ENCODE data around the gene P2RY2.
"Not testable (repeated sequence)": the region's sequence is repeated elsewhere in the genome, so short reads cannot be mapped to it uniquely, and the experiment has no call there.

The P2RY2 gene

DNA sequence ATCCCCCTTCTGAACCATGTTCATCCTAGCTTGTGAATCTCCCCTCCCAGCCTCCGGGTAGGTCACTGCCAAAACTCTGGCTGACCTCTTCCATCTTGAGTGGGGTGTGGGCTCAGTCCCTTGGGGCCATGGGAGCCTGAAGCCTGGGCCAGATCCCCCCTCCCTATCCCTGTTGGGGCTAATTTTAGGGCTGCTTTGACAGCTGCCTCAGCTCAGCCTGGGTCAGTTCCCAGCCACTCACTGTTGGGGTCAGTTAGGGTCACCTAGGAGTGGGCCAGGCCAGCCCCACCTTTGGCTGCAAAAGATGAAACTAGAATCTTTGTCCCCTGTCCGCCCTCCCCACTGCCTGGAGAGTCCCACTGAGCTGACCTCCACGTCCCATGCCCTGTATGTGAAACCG is 29.8 kb upstream of the P2RY2 start:
- DNase-seq: no peak

DNA sequence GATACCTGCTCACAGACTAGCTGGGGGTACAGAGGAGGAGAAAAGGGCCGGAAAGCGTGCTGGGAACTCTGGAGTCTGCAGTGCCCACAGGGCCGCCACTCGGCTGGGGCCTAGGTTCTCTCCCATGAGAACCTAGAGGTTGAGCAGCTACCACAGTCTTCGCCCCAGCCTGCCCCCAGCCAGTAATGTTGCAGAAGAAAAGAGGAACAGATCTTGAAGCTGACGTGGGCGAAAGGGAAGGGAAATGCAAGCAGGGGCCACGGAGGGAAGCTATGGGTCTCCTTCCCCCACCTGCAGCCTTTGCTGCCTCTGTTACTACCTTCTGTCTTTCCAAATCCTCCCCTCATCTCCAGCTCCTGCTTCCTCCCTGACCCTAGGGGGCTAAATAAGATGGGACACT is 28.8 kb upstream of the P2RY2 start:
- no peak for DNase-seq

DNA sequence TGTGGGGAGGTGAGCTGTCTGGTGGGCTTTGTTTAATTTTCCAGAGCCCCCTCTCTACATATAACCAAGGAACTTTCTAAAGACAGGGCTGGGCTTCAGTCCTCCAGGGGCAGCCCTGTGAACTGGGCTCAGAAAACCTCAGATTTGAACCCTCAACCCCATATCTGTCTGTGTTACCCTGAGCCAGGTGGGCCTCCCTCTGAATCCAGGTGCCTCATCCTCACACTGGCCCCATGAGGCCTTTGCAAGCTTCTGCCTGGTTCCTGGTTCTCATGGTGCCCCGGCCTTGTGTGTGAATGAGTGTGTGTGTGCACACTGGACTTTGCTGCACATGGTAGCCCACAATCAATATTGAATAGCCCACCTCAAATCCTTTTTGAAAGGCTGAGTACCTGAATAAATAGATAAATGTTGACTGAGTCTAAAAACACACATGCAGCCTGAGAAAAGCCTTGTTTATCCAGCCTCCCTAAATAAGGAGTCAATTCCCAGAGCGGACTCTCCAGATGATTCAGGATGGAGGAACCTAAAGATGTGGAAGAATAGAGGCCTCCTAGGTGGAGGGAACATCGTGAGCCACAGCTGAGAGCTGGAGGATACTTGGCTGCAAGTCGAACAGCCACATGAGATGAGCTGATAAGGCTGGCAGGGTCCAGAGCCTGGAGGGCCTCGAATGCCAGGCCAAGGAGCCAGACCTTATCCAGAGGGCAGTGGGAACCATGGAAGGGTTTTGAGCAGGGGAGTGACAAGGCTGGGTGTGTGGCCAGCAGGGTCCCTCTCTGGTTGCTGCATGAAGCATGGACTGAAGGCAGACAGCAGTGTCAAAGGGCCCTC is 28.1 kb upstream of the P2RY2 start:
- DNase-seq: no peak

DNA sequence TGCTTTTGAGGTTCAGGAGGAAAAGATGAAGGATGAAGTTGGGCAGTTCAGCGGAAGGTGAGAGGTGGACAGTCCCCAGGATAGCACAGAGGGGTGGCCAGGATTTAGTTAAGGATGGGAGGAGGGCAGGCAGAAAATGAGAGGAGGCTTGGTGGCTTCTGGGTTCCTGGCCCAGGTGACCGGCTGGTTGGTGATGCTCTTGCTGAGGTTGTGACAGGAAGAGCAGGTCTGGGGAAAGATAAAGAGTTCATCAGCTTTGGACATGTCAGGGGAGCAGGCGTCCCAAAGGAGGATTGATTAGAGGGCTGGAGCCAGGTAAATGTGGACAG is 27.6 kb upstream of the P2RY2 start:
- no peak for DNase-seq

DNA sequence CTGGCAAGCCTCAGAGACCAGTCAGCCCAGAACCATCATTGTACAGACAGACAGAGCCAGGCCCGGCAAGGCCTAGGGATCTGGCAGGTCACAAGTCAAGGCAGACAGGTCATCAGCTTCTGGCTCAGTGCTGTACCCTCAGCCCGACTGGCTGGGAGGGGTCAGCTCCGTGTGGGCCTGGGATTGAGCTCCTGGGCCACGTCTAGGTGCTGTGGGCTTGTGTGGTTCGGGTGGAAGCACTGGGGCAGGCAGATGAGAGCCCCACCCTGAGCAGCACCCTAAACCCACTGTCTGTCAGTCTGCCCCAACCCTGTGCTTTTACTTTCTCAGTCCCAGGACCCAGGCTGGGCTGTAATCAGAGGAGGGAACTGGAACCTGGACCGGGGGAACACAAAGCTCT is 26.9 kb upstream of the P2RY2 start:
- DNase-seq: no peak

DNA sequence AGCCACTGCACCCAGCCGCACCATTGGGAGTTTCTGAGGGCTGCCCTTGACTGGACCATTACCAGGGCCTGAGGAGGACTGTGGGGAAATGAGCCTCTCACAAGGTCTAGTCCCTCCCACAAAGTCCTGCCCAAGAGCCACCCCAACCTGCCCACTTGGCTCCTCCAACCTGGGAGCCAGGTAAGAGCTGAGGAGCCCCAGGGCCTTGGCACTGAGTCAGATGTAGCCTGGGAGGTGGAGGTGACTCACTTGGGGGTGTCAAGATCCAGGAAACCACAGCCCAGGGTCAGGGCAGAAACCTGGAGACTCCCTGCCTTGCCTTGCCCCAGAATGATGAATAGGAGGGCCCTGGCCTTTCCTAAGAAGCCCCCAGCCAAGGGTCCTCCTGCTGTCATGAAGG is 25.8 kb upstream of the P2RY2 start:
- DNase-seq: no peak

DNA sequence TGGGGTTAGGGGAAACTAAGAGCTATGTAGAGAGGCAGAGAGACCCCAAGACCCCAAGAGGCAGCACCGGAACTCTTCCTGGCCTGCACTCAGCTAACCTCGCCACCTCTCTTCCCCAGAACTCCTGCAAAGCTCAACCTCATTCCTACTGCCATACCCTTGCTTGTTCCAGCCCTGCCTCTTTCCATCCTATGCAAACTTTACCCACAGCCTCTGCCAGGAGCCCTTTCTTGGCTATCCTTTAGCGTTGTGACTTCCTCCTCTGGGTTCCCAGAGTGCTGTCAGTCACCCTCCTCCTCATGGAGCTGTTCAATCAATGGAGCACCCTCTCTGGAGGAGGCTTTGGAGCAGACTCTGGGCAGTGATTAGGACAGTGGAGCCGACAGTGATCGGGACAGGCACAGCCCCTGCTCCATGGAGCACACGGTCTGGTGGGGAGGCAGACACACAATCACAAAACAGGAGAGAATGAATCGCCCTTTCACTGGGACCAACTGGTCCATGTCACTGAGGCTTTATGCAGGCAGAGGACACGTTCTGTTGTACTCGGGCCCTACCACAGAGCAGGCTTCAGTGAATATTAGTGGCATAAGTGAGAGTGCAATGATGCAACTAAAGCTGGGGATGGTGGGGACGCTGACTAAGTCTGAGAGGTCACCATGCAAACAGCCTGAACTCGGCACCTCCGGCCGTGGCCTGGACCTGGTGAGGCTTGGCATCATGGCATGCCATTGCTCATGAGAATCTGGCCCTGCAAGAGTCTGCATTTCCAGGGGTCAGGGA is 24.6 kb upstream of the P2RY2 start:
- DNase-seq: no peak

DNA sequence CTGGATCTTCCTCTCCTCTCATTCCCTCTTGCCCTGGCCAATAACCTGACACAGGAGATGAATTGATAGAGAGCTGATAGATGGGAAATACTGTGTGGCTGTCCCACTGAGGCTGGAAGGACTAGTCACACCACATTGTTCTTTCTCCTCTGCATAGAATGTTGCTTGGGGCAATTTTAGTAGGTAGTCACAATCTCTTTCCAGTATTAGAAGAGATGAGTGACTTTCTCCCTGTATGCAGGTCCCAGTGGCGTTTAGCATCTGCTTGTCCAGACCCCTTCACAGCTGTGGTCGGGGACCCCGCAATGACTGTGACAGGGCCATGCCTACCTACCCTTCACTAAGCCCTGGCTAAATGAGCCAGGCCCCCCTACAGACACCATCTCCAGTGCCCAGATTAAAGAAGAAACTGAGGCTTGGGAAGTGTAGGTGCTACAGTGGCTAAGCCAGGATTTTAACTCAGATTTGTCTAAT is 24.0 kb upstream of the P2RY2 start:
- no peak for DNase-seq

DNA sequence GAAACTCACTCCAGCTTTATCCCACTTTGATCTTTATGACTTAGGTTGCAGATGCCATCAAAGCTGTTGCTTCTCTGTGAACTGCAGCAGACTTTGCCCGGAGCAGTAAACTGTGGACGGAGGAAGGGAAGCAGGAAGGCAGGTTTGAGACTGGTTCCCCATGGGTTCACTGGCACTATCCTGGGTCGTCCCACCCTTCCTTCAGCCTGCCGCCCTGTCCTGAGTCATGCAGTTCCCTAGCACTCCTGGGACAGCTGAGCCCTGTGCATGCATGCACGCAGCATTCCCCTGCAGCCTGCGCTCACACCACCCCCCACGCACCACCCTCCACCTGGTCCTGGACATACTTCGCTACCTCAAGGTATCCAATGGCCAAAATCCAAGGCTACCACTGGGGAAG is 23.5 kb upstream of the P2RY2 start:
- no peak for DNase-seq

DNA sequence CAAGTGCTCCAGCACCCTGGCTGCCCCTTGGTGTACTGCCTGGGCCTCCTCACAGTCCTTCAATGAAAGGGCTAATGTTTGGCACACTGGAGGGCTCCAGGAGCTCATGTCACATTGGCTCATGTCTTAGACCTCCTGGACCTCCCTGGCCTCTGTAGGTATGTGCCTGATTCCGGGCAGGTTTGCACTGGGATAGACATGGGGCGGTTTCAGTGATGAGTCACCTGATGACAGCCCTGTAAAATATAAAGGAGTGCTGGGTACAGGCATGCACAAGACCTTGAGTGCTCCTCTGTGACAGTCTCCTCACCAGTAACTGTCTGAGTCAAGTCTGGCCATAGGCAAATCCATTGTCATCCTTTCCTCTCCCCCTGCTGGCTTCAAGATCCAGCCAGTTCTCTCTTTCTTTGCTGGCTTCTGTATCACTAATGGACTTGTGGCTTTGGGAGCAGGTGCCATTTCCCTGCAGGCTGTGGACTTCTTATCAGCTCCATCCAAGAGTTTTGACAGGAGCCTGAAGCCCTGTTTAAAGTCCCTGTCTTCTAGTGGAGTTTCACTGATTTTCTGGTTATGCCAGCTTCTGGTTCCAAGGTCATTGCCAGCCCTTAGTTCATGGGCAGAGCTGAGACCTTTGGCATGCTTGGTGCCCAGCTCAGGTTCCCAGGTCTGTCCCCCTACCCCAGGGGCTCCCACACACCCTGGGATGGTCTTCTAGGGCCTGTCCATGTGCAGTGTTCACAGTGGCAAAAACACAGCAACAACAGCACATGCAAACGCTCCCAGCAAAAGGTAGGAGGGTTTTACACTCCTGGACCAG is 22.7 kb upstream of the P2RY2 start:
- no peak for DNase-seq

DNA sequence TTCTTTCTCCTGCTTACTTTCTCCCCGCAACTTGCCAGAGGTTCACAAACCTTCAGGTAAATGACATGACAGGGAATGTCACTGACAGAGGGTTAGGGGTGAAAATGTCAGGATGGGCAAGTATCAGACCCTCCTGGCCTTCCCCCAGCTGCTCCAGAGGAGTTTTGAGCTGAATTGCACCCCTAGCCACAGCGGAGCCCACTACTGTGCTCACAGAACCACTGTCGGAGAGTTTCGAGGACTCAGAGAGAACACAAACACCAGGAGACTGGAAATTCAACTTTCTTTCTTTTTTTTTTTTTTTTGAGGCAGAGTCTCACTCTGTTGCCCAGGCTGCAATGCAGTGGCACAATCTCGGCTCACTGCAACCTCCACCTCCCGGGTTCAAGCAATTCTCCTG is 21.5 kb upstream of the P2RY2 start:
- no peak for DNase-seq

DNA sequence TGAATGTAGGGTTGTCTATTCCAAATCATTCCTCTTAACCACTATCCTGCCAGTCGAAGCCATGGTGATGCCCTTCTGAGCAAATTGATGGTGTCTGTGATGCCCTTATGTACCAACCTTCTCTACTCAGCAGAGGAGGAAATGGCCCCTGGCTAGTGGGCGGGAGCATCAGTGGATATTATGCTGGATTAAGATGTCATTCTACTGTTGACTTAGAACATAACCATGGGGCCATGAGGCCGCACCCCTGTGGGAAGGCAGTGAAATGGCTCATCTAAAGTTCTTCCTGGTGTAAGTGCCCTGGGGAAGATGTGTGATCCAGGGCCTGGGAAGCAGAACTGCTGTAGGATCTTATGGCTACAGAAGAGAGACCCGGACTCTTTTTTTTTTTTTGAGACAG is 20.7 kb upstream of the P2RY2 start:
- no peak for DNase-seq

DNA sequence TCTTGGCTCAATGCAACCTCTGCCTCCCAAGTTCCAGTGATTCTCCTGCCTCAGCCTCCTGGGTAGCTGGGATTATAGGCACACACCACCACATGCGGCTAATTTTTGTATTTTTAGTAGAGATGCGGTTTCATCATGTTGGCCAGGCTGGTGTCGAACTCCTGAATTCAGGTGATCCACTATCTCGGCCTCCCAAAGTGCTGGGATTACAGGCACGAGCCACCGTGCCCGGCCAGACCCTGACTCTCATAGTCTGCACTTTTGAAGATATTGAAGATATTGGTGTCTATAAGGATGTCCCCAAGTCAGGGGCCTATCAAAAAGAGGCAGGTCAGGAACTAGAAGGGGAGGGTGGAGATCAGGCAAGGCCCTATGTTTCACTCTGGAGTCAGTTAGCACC is 20.3 kb upstream of the P2RY2 start:
- not testable (repeated sequence) for DNase-seq

DNA sequence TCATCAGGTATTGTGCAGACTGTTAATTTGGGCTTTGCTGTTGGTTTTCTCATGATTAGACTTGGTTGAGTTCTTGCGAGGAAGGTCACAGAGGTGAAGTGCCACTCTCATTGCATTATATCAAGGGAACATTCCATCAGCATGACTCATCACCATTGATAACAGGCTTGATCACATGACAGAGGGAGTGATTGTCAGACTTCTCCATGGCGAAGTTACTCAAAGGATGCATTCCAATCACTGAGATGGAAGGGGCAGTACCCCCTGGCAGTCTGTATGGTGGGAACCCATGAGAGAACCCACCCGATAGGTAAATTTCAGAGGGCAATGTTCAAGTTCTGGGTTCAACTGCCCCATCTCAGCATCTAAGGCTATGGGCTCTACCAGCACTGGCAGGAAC is 19.4 kb upstream of the P2RY2 start:
- peak; percentile 14 for DNase-seq

DNA sequence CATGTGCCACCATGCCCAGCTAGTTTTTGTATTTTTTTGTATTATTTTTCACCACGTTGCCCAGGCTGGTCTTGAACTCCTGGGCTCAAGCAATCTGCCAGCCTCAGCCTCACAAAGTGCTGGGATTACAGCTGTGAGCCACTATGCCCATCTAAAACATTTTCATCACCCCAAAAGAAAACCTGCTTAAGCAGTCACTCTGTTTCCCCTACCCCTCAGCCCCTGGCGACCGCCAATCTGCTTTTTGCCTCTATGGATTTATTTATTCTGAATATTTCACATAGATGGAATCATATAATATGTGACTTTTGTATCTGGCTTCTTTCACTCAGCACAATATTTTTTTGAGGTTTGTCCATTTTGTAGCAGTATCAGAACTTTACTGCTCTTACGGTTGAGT is 18.6 kb upstream of the P2RY2 start:
- no peak for DNase-seq

DNA sequence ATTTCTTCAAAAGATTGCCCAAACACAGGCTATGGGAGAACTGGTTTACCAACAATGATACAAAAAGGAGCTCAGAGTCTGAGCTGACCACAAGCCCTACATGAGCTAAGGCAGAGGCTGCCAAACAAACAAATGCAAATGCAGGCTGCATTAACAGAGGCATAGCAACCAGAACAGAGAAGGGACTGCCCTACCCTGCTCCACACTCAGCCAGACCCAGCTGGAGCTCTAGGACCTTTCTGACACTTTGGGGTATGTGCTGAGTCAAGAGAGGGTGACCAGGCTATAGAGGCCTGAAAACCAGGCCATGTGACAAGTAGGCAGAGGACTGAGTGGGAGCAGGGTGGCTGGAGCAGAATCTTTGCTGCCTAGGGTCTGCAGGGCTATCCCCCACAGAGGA is 17.8 kb upstream of the P2RY2 start:
- DNase-seq: no peak

DNA sequence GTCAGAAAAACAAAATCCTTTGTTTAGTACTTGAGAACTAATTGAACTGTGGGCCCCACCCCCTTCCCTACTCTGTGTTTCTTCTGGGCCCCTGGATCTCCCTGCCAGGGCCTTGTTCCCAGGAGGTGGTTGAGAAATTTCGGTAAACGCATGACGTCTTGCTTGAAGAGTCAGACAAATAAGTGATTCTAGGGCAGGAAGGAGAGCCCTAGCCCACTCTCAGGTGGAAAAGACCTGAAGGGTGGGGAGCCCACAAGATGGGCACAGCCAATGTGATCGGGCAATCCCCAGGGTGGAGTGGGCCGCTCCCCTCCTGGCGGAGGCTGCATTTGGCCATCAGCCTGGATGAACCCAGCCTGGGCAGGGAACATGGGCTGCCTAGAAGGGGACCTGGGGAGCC is 16.8 kb upstream of the P2RY2 start:
- no peak for DNase-seq

DNA sequence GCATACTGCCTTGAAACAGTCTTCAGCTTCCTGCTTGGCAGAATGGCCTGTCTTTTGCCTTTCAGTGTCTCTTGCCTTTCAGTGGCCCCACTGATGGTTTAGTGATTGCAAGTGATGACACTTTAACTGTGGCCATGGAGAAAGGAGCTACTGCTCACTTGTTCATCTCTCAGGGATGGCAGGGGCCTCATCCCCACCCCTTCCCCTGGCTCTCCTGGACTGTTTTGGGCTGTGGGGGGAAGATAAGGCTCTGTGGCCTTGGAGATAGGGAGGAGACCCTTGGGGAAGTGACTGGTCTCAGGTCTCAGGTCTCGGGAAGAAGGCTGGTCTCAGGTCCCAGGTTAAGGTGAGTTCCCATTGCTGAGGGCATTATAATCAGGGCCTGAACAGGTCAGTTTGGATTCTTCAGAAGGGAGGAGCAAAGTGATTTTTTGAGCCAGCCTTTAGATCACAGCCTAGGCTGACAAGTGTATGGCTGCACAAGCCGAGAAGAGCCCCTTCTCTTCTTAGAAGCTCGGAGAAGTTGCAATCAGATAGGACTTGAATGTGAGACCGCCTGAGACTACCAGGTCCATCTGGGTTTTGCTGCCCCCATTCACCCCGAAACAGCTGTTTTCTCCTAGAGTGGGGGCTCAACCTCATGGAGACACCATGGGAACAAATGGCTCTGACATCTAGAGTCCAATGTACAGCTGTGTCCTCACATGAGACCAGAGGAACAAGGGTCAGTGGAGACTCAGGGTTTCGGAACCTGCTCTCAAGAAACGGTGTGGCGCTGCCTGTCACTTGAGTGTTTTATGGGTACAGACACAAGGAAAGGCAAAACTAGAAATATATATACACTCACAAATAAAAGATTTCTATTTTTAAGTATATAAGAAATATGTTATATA is 15.9 kb upstream of the P2RY2 start:
- no peak for DNase-seq

DNA sequence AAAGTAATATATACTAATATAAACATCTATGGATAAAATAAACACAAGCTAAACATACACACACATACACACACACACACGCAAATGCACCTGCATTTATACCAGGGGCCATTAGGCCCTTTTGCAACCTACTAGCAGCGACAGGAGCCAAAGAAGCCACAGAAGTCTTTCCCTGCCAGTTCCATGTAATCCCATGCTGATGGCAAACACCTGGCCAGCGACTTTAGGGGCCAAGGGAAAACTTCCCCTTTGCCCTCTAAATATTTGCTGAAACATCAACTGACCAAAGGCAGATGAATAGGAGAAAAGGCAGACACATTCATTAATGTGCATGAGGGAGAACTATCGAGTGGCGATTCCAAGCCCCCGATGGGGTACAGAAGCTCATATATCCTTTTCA is 14.8 kb upstream of the P2RY2 start:
- no peak for DNase-seq

DNA sequence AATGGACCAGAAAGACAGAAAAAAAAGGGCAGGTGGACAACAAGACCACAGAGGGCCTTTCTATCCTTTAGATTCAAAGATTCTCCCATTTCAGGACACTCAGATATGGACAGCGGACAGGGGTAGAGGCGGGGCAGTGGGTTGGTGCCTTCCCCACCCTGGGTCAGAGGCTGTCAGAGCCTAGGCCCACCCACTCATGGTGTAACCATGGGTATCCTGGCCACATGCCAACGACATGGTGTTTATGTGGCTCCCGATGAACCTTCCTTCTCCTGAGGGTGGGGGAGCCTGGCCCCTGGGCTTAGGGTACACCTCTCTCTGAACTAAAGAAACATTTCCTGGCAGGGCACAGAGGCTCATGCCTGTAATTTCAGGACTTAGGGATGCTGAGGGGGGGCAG is 14.3 kb upstream of the P2RY2 start:
- DNase-seq: no peak

DNA sequence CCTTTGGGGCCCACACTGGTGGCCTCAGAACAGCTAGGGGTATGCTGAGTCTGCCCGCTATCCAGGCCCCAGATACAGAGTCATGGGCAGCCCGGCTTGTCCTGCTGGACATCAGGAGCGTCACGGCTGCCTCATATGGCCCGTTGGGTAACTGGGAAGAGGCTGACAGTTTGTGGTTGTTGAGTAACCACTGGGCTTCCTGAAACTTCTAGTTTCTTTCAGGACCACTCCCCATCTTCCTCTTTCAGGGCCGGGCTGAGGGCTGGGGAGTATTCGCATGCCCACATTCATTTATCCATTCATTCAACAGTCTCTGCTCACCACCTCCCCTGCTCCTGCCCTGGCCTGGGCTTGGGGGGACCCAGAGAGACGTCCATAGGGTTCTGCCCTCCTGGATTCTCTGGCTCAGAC is 13.4 kb upstream of the P2RY2 start:
- DNase-seq: no peak

DNA sequence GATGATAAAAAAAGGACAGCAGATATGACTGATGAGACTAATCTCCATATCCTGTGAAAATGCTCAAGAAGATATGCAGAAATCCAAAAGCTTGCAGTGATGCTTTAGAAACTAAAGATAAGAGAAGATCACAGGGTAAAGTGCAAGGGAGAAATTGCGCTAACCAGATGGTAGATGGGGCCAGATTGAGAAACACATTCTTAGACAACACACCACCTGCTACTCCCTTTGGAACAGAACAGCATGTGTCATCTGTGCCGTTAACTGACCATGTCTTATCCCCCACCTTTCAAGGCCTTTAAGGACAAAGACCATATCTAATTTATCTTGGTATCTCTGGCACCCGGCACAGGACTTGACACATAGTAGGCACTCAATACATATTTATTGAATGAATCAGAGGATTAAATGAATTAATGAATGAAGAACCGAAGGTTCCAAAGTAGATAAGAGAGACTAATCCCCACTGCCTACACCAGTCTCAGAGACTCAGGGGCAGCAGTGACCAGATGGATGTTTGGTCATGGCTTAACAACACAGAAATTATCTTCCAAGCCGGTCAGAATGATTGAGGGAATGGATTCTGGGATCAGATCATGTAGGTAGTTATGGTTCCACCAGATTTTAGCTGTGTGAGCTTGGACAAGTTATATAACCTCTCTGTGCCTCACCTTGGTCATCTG is 12.3 kb upstream of the P2RY2 start:
- no peak for DNase-seq

All from fibroblast of skin of right quadriceps (primary cell).